ENCODE results near the gene SLC16A11. TPM values are rescaled to one million over a fixed set of nuclear protein-coding genes. Genes with fewer than 3 reads are reported as not detected.

Gene SLC16A11
- total and polyA plus RNA-seq, 2 of the 4 experiments (the other 2 are of a cell fraction) = not detected

DNA sequence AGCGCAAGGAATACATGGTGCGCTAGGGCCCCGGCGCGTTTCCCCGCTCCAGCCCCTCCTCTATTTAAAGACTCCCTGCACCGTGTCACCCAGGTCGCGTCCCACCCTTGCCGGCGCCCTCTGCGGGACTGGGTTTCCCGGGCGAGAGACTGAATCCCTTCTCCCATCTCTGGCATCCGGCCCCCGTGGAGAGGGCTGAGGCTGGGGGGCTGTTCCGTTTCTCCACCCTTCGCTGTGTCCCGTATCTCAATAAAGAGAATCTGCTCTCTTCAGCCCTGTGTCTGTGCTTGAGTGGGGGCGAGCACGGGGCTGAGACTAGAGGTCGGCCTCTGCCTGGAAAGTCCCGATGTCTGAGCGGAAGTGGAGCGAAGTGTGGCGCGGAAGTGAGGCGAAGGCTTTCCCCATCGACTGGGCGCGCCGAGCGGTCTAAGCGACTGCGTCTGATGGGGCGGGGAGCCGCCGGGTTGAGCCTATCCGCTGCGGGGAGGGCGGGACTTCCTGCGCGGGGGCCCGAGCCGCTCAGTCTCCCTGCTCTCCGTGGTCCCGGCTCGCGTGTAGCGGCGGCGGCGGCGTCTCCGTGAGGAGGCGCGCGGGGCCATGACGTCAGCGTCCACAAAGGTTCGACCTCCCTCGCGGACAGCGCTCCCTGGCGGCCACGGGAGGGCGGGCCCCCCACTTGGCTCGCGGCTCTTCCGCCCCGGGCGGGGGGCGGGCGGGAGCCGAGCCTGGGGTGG, 29.5 kb downstream of the SLC16A11 start (continued):
- peak; percentile 44; the same call in 1 of the 2 replicates for TF ChIP-seq MXI1 (IDR thresholded peaks at IDR 0.05; ENCODE audit: borderline replicate concordance, low read depth, low read length)
- TF ChIP-seq MAZ (IDR thresholded peaks at IDR 0.05; ENCODE audit: borderline replicate concordance, low read depth, low read length) = peak; percentile 96
- TF ChIP-seq MAFK (IDR thresholded peaks at IDR 0.05; ENCODE audit: low read depth, low read length) = no peak

- DNase-seq (no peak), ATAC-seq (ENCODE audit: low read depth) (no peak)
- Histone ChIP-seq H4K8ac (ENCODE audit: low read depth in 2 of 2, low read length in 2 of 2) (peak overlapping the region; percentile 49 to 100), H3K9me3 (ENCODE audit: control insufficient read depth, insufficient read depth, low read length) (no peaks in the 10 kb centered on the region), H3K9me1 (ENCODE audit: insufficient read depth, low read length) (no peaks in the 10 kb centered on the region), H3K79me1 (ENCODE audit: low read depth in 1 of 2, low read length in 2 of 2) (peaks cover 26 to 78% of the 10 kb centered on the region in 2 experiments), H2BK120ac (ENCODE audit: low read depth, low read length) (peak overlapping the region; percentile 100; the same call in 1 of the 2 replicates), H3K4me1 (ENCODE audit: control insufficient read depth, insufficient read depth, low read length) (peaks cover 3% of the 10 kb centered on the region; the same call in 1 of the 2 replicates), H3K56ac (ENCODE audit: extremely low read depth, insufficient read depth, low read length) (peak overlapping the region; percentile 100), H4K20me1 (ENCODE audit: insufficient read depth, low read length) (peaks cover 6% of the 10 kb centered on the region), H3K4me2 (ENCODE audit: low read depth, low read length) (peak overlapping the region; percentile 90), H3K4me3 (ENCODE audit: insufficient read depth, low read depth, low read length) (peak overlapping the region; percentile 72), H2BK20ac (ENCODE audit: low read depth, low read length) (no peak overlapping the region), H2BK5ac (ENCODE audit: low read depth, low read length, poor library complexity, severe bottlenecking) (peak overlapping the region; percentile 98), H2AFZ (replicated peaks; ENCODE audit: low read length, poor library complexity) (peak overlapping the region; percentile 100), H3K27ac (ENCODE audit: insufficient read depth, low read length) (peak overlapping the region; percentile 97), H3K4ac (ENCODE audit: low read depth, low read length) (peak overlapping the region; percentile 100; the same call in 1 of the 2 replicates), H3K18ac (ENCODE audit: low read depth, low read length) (no peak overlapping the region), H4K91ac (ENCODE audit: insufficient read depth, low read depth, low read length) (no peak overlapping the region; the same call in 1 of the 2 replicates), H3K9ac (ENCODE audit: low read depth, low read length) (peak overlapping the region; percentile 99), H2AK9ac (replicated peaks; ENCODE audit: low read depth, low read length, poor library complexity) (peak overlapping the region; percentile 98), H3K36me3 (ENCODE audit: control insufficient read depth, insufficient read depth, low read length) (peaks cover 6% of the 10 kb centered on the region; the same call in 1 of the 2 replicates), H3K27me3 (ENCODE audit: control insufficient read depth, insufficient read depth, low read length) (no peaks in the 10 kb centered on the region), H2AK5ac (ENCODE audit: low read depth, low read length) (peak overlapping the region; percentile 80; the same call in 1 of the 2 replicates), H3K14ac (replicated peaks; ENCODE audit: low read depth, low read length) (peak overlapping the region; percentile 100; the same call in 1 of the 2 replicates), H4K5ac (ENCODE audit: low read depth, low read length) (peak overlapping the region; percentile 46; the same call in 1 of the 2 replicates), H2BK15ac (ENCODE audit: low read depth, low read length) (no peak overlapping the region), H3K23ac (ENCODE audit: low read depth, low read length) (peak overlapping the region; percentile 94)
- WGBS, 2 experiments (ENCODE audit: extremely low coverage in 2 of 2, insufficient read length in 1 of 2) = no CpG with 5 or more reads among the region's 6 CpGs
- in situ Hi-C loops (cut with MboI; ENCODE audit: low sequenced_read_pairs) (loop anchor here (10.0 kb wide), 1 partner anchor 347 kb away; no protein-coding TSS in a partner anchor), dilution Hi-C loops (cut with HindIII; ENCODE audit: low sequenced_read_pairs, unreplicated experiment) (no loop called here), intact Hi-C loops (cut with micrococcal nuclease) (no loop called here)
- BruUV-seq (replicated peaks) = TSS peak; percentile 90
- POLR2A ChIA-PET (ENCODE audit: unreplicated experiment) = no interaction called here
- CTCF ChIA-PET = no interaction called here
- TF ChIP-seq CEBPB (IDR thresholded peaks at IDR 0.05; ENCODE audit: low read depth, low read length) (no peak), CHD1 (IDR thresholded peaks at IDR 0.05; ENCODE audit: low read depth, low read length) (no peak), MAFK (IDR thresholded peaks at IDR 0.05; ENCODE audit: low read depth, low read length) (no peak), MXI1 (IDR thresholded peaks at IDR 0.05; ENCODE audit: borderline replicate concordance, low read depth, low read length) (no peak), RAD21 (IDR thresholded peaks at IDR 0.05; ENCODE audit: low read length) (no peak), MAZ (IDR thresholded peaks at IDR 0.05; ENCODE audit: borderline replicate concordance, low read depth, low read length) (no peak), RCOR1 (IDR thresholded peaks at IDR 0.05; ENCODE audit: insufficient replicate concordance, low read length) (no peak), SMC3 (IDR thresholded peaks at IDR 0.05; ENCODE audit: low read depth, low read length) (no peak), NFE2L2 (IDR thresholded peaks at IDR 0.05; ENCODE audit: low read depth, low read length) (no peak), BHLHE40 (IDR thresholded peaks at IDR 0.05; ENCODE audit: low read depth, low read length) (no peak), RFX5 (IDR thresholded peaks at IDR 0.05; ENCODE audit: low read depth, low read length) (no peak), POLR2A (IDR thresholded peaks at IDR 0.05; ENCODE audit: low read depth, low read length) (no peak)
- TF ChIP-seq, protein P1, sequence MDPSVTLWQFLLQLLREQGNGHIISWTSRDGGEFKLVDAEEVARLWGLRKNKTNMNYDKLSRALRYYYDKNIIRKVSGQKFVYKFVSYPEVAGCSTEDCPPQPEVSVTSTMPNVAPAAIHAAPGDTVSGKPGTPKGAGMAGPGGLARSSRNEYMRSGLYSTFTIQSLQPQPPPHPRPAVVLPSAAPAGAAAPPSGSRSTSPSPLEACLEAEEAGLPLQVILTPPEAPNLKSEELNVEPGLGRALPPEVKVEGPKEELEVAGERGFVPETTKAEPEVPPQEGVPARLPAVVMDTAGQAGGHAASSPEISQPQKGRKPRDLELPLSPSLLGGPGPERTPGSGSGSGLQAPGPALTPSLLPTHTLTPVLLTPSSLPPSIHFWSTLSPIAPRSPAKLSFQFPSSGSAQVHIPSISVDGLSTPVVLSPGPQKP (IDR thresholded peaks at IDR 0.05; ENCODE audit: borderline replicate concordance, low read depth, low read length) = no peak
These were observed 32.0 kb downstream of the SLC16A11 start for GRCh38 chr17:7011942-7012254.

Data from IMR-90 (cell line).